ENCODE measurements around the gene POLH. TPM values are rescaled to one million over a fixed set of nuclear protein-coding genes. Genes with fewer than 3 reads are reported as not detected.

Gene POLH
- total RNA-seq, 1 experiment from 2014 or later, result 28.4 TPM

DNA sequence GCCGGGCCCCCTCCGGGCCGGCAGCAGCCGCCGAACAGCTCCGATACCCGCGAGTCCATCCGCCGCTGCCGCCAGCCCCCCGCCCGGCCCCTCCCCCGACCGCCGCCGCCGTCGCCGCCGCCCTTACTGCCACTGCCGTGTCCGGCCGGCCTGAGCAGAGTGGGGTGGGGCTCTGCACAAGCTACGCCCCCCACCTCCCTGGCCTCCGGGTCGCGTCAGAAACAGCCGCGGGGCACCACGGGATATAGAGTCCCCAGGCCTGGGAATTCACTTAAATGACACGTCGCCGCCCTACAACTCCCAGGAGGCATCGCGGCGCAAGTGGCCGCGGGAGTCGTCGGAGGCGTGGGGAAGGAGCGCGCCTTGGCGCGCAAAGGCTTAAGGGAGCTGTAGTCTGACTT is 53.1 kb downstream of the POLH start, which contains the start of gene GTPBP2:
GTPBP2 (minus strand) TSS at position 161 of the 401 bp plus-strand sequence; CDS start at position 59, 102 bp downstream.
- H3K36me3 ChIP-seq (ENCODE audit: control insufficient read depth, insufficient read depth, low read length), result no peaks in the 10 kb centered on the region; the same call in 1 of the 2 replicates
- no TSS peak for BruUV-seq (replicated peaks)
- H3K4me3 ChIP-seq (ENCODE audit: low read depth in 2 of 2, low read length in 2 of 2), result peak within 1 kb of the TSS; percentile 92 to 93
- H3K27ac ChIP-seq (ENCODE audit: low read length), result peak within 1 kb of the TSS; percentile 92
- peak; percentile 95 for DNase-seq (ENCODE audit: low read depth, low spot score)
- ChIA-PET POLR2A (interaction anchor here (0.6 to 0.9 kb wide), 2 partner anchors 25 to 276 kb away, joined by 4 to 10 read pairs; no protein-coding TSS in a partner anchor), CTCF (interaction anchor here (0.7 to 1.1 kb wide), 2 partner anchors 23 to 451 kb away, joined by 3 to 8 read pairs; no protein-coding TSS in a partner anchor)
- intact Hi-C loops (cut with micrococcal nuclease; ENCODE audit: unreplicated experiment), result no loop called here
- TF ChIP-seq SIN3A (IDR thresholded peaks at IDR 0.05; ENCODE audit: borderline replicate concordance, insufficient read depth, low read depth, low read length) (no peak), TCF7L2 (IDR thresholded peaks at IDR 0.05; ENCODE audit: low read depth, low read length) (no peak), POLR2AphosphoS5 (IDR thresholded peaks at IDR 0.05; ENCODE audit: low read depth, low read length) (no peak; the same call in 1 of the 2 replicates)
- TF ChIP-seq, protein P1, sequence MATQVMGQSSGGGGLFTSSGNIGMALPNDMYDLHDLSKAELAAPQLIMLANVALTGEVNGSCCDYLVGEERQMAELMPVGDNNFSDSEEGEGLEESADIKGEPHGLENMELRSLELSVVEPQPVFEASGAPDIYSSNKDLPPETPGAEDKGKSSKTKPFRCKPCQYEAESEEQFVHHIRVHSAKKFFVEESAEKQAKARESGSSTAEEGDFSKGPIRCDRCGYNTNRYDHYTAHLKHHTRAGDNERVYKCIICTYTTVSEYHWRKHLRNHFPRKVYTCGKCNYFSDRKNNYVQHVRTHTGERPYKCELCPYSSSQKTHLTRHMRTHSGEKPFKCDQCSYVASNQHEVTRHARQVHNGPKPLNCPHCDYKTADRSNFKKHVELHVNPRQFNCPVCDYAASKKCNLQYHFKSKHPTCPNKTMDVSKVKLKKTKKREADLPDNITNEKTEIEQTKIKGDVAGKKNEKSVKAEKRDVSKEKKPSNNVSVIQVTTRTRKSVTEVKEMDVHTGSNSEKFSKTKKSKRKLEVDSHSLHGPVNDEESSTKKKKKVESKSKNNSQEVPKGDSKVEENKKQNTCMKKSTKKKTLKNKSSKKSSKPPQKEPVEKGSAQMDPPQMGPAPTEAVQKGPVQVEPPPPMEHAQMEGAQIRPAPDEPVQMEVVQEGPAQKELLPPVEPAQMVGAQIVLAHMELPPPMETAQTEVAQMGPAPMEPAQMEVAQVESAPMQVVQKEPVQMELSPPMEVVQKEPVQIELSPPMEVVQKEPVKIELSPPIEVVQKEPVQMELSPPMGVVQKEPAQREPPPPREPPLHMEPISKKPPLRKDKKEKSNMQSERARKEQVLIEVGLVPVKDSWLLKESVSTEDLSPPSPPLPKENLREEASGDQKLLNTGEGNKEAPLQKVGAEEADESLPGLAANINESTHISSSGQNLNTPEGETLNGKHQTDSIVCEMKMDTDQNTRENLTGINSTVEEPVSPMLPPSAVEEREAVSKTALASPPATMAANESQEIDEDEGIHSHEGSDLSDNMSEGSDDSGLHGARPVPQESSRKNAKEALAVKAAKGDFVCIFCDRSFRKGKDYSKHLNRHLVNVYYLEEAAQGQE (IDR thresholded peaks at IDR 0.05; ENCODE audit: insufficient read depth in 1 of 2, low read depth in 2 of 2, low read length in 1 of 2), result no peak
- TF ChIP-seq, protein P2, sequence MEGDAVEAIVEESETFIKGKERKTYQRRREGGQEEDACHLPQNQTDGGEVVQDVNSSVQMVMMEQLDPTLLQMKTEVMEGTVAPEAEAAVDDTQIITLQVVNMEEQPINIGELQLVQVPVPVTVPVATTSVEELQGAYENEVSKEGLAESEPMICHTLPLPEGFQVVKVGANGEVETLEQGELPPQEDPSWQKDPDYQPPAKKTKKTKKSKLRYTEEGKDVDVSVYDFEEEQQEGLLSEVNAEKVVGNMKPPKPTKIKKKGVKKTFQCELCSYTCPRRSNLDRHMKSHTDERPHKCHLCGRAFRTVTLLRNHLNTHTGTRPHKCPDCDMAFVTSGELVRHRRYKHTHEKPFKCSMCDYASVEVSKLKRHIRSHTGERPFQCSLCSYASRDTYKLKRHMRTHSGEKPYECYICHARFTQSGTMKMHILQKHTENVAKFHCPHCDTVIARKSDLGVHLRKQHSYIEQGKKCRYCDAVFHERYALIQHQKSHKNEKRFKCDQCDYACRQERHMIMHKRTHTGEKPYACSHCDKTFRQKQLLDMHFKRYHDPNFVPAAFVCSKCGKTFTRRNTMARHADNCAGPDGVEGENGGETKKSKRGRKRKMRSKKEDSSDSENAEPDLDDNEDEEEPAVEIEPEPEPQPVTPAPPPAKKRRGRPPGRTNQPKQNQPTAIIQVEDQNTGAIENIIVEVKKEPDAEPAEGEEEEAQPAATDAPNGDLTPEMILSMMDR (IDR thresholded peaks at IDR 0.05), result no peak
- H3K27me3 ChIP-seq (ENCODE audit: control insufficient read depth, insufficient read depth, low read length), result no peaks in the 10 kb centered on the region
- peaks cover 21% of the 10 kb centered on the region for H3K4me1 ChIP-seq (ENCODE audit: control insufficient read depth, insufficient read depth, low read length)
- no peaks in the 10 kb centered on the region for H3K9me3 ChIP-seq (ENCODE audit: control insufficient read depth, insufficient read depth, low read depth, low read length)
- ATAC-seq, result peak; percentile 94
- in situ Hi-C loops (cut with HindIII; ENCODE audit: low pct_unique_long_range_greater_than_20kb, low sequenced_read_pairs), result no loop called here

DNA sequence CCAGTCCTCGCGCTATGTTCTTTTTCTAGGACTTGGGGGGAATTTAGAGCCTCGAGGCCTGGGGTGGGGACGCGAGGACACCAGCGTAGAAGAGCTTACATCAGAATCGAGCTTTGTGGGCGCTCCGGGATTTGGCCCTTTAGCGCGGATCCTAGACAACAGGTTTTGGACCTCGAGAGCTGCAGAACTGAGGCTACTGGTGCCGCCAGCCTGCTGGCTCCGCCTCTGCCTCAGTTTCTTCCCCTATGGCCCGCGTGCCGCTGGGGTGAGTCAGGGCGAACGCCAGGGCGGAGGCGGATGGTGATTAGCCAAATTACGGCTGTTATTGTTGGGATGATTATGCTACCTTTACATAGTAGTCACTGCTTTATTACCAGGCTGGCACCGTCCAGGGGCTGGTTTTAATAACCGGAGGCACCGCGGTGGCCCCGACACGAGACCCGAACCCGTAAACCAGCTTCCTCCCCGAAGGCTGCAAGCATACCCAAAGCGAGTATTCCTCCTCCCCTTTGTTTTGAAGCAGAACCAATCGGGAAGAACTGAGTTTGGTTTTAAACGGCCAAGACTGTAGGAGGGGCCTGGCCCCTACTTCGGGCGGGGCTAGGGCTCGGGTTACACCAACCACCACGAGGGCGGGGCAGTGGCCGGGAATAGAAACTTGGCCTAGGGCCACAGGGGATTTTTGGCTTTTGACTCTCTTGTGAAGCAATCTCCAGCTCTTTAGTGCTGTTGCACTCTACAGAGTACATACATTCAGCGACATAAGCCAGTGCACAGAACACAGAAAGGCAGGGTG is 53.7 kb downstream of the POLH start:
- Histone ChIP-seq H3K27me3 (ENCODE audit: control insufficient read depth, insufficient read depth, low read length) (no peaks in the 10 kb centered on the region), H3K36me3 (ENCODE audit: control insufficient read depth, insufficient read depth, low read length) (no peaks in the 10 kb centered on the region; the same call in 1 of the 2 replicates), H3K9me3 (ENCODE audit: control insufficient read depth, insufficient read depth, low read depth, low read length) (no peaks in the 10 kb centered on the region), H3K4me1 (ENCODE audit: control insufficient read depth, insufficient read depth, low read length) (peaks cover 21% of the 10 kb centered on the region), H3K4me3 (ENCODE audit: low read depth in 2 of 2, low read length in 2 of 2) (peak overlapping the region; percentile 86 to 93), H3K27ac (ENCODE audit: low read length) (peak overlapping the region; percentile 92)
- BruUV-seq (replicated peaks), result TSS peak; percentile 93
- TF ChIP-seq POLR2AphosphoS5 (IDR thresholded peaks at IDR 0.05; ENCODE audit: low read depth, low read length), result peak; percentile 61
- TF ChIP-seq TCF7L2 (IDR thresholded peaks at IDR 0.05; ENCODE audit: low read depth, low read length), result no peak
- TF ChIP-seq SIN3A (IDR thresholded peaks at IDR 0.05; ENCODE audit: borderline replicate concordance, insufficient read depth, low read depth, low read length), result 0 out of 2 replicates have a peak, but pooled peaks have one; percentile 16
- in situ Hi-C loops (cut with HindIII; ENCODE audit: low pct_unique_long_range_greater_than_20kb, low sequenced_read_pairs) (no loop called here), intact Hi-C loops (cut with micrococcal nuclease; ENCODE audit: unreplicated experiment) (no loop called here)
- peak; percentile 88 for ATAC-seq
- ChIA-PET POLR2A (interaction anchor here (0.9 kb wide), 1 partner anchor 24 kb away, joined by 4 read pairs; no protein-coding TSS in a partner anchor), CTCF (interaction anchor here (0.7 to 1.1 kb wide), 2 partner anchors 23 to 451 kb away, joined by 3 to 8 read pairs; no protein-coding TSS in a partner anchor)
- DNase-seq (ENCODE audit: low read depth, low spot score), result peak; percentile 95
